Ovary (tissue), 9 donors: ENCODE measurements around the gene KLK1. TPM values are rescaled to one million over a fixed set of nuclear protein-coding genes. Genes with fewer than 3 reads are reported as not detected.

ENCODE experiments used
- DNase-seq, 5 donors: peaks; one replicate each; pipeline ENCODE4 v3.0.0-alpha.2; 2019 to 2020
- H3K27ac ChIP-seq, 2 donors: fragments of 200-600 bp; one replicate each; pipeline versions ENCODE4 v1.5.1 to v1.8.0; 2019 to 2022
- H3K27me3 ChIP-seq: fragments of 200-600 bp; one replicate; pipeline ENCODE4 v1.8.0; 2022
- H3K36me3 ChIP-seq: fragments of 200-600 bp; sonication (generic); one replicate; pipeline ENCODE4 v1.5.1; 2019
- H3K4me1 ChIP-seq: one replicate; pipeline ENCODE4 v1.8.1; 2013; ENCODE audit warnings: mild to moderate bottlenecking, moderate library complexity; ENCODE audit not compliant: insufficient read depth
- H3K4me3 ChIP-seq: fragments of 200-600 bp; sonication (generic); one replicate; pipeline ENCODE4 v1.5.1; 2017
- H3K9me3 ChIP-seq, 2 donors: fragments of 200-600 bp in 1 of 2; sonication (generic) in 1 of 2; one replicate each; pipeline versions ENCODE4 v1.5.1 to v1.8.1; 2013 to 2019; ENCODE audit warnings: mild to moderate bottlenecking in 1 of 2, moderate library complexity in 1 of 2
- EP300 ChIP-seq: sonication (generic); formaldehyde crosslinking; IDR thresholded peaks from one replicate; pipeline ENCODE4 v1.6.1; 2017; ENCODE audit warnings: antibody characterized with exemption
- POLR2A ChIP-seq: fragments of 450-650 bp; IDR thresholded peaks from one replicate; pipeline ENCODE4 v1.6.1; 2017; ENCODE audit warnings: antibody characterized with exemption, mild to moderate bottlenecking, moderate library complexity
- WGBS, 3 donors: extraction: QIAGEN DNeasy Blood & Tissue Kit in 1 of 3; methylation state at CpG; one replicate each; pipeline versions ENCODE4 v1.1.5 to v1.1.7; 2013 to 2017; 5-methylcytosine and 5-hydroxymethylcytosine counted together
- intact Hi-C, 4 donors: fragments of 100-400 bp; cut with DNase I; formaldehyde crosslinking; loops; one replicate each; pipeline versions ENCODE4 v1.11.0 to v1.15.1; 2022 to 2023
- polyA plus RNA-seq, 2 donors: library from polyadenylated mRNA; stranded (reverse); fragments of 200-250 nt in 1 of 2; fragments of 350-450 nt in 1 of 2; fragmentation: Illumina TruSeq in 1 of 2; extraction: RNeasy Lipid Tissue Mini Kit (QIAGEN cat#74804) in 1 of 2; gene quantifications; one replicate each; pipeline ENCODE4 v1.2.3, GENCODE V29; 2013 to 2014
- total RNA-seq, 7 donors: library from RNA; depleted of rRNA in 2 of 7; stranded (reverse); fragments of >200 nt in 2 of 7; fragmentation: NEBNext Ultra II Directional in 3 of 7; extraction: Animal tissue kit (Norgen Biotek cat#: 25700) in 3 of 7; gene quantifications; one replicate each; pipeline versions ENCODE4 v1.1.0 to v1.2.4, GENCODE V29; 2016 to 2023
- TF ChIP-seq, protein P1 (sequence below), 3 donors: fragments of 450-650 bp in 2 of 3; fragments of 200-600 bp in 1 of 3; IDR thresholded peaks; one replicate each; pipeline versions ENCODE4 v1.5.1 to v1.8.0; 2016 to 2022; ENCODE audit warnings: antibody characterized with exemption in 3 of 3, mild to moderate bottlenecking in 1 of 3
- donor health status: DM: no; HTN: no; CAD: no; lungs with moderate emphysema.
- donor health status: DM: no; HTN: no; CAD: no.
- donor health status: Bipolar disorder and iron deficiency.
- donor health status: DM: yes; HTN: yes; CAD: no.
- donor health status: DM: no; HTN: no; CAD: no.
- donor health status: DM: yes; HTN: yes; CAD: no.

The KLK1 gene
- total and polyA plus RNA-seq, 9 donors = 0.23 to 1.2 (median 0.57) TPM; not detected in 1

DNA sequence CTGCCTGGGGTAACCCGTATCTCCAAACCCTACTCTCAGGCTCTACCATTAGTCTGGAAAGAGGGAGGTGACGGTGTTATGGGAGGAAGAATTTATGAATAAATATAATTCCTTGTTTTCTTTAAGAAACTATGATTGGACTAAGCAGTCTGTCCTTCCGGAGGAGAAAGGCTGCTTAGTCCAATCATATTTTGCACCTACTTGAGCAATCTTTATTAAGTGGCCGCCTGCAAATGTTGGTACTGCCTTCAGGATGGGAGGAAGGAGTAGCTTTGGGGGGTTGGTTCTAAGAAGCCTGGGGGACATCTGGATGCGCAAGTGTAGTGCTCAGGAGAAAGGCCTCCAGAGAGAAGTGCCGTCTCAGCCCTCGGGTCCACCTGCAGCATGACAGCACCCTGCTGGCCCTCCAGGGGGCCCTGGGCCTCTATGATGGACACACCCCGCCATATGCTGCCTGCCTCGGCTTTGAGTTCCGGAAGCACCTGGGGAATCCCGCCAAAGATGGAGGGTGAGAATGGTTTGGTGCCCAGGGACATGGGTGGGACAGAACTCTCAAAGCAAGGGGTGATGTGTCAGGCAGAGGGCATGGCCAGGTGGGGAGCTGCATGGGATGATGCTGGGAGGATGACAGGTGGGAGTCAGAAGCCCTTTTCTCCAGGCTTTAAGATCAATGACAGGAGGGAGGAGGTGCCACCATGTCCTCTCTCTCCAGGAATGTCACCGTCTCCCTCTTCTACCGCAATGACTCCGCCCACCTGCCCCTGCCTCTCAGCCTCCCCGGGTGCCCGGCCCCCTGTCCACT is 29.3 kb downstream of the KLK1 start:
- WGBS, 3 donors = 14 to 23% (median 19%) methylated on average over 16 of the region's 16 CpGs
- no peaks in the 10 kb centered on the region for H3K27me3 ChIP-seq

DNA sequence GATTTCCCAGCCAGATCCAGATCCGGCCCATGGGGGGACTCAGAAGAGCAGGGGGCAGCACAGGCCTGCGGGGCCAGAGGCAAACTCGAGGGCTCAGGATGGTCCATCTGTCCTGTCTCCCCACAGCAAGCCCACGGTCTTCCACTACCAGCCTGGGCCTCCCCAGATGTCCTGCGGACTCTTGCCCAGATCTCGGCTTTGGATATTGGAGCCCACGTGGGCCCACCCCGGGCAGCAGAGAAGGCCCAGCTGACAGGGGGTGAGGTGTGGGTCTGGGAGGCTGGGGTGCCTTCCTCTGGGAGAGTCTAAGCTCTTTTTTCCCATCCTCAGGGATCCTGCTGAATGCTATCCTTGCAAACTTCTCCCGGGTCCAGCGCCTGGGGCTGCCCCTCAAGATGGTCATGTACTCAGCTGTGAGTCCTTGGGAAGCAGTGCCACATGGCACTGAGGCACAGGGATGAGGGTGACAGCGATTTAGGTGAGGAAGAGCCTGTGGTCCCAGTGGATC is 30.0 kb downstream of the KLK1 start:
- Histone ChIP-seq H3K4me1 (no peaks in the 10 kb centered on the region), H3K4me3 (no peak overlapping the region), H3K27me3 (no peaks in the 10 kb centered on the region), H3K9me3 (no peaks in the 10 kb centered on the region), H3K27ac (no peak overlapping the region), H3K36me3 (no peaks in the 10 kb centered on the region)
- intact Hi-C loops = loop anchor here in 1 of 4 donors (10.0 kb wide), 1 partner anchor 279 kb away; the partner anchor contains the start of genes ASPDH and JOSD2
- WGBS, 3 donors = 47 to 65% (median 49%) methylated on average over 11 of the region's 11 CpGs
- TF ChIP-seq EP300 (no peak), POLR2A (no peak)
- TF ChIP-seq, protein P1, sequence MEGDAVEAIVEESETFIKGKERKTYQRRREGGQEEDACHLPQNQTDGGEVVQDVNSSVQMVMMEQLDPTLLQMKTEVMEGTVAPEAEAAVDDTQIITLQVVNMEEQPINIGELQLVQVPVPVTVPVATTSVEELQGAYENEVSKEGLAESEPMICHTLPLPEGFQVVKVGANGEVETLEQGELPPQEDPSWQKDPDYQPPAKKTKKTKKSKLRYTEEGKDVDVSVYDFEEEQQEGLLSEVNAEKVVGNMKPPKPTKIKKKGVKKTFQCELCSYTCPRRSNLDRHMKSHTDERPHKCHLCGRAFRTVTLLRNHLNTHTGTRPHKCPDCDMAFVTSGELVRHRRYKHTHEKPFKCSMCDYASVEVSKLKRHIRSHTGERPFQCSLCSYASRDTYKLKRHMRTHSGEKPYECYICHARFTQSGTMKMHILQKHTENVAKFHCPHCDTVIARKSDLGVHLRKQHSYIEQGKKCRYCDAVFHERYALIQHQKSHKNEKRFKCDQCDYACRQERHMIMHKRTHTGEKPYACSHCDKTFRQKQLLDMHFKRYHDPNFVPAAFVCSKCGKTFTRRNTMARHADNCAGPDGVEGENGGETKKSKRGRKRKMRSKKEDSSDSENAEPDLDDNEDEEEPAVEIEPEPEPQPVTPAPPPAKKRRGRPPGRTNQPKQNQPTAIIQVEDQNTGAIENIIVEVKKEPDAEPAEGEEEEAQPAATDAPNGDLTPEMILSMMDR (IDR thresholded peaks at IDR 0.05) = no peak
- no peak for DNase-seq

More for the DNA sequence above, 29.3 kb downstream of the KLK1 start:
- Histone ChIP-seq H3K4me1 (no peaks in the 10 kb centered on the region), H3K9me3 (no peaks in the 10 kb centered on the region), H3K36me3 (no peaks in the 10 kb centered on the region), H3K4me3 (no peak overlapping the region), H3K27ac (no peak overlapping the region)
- TF ChIP-seq EP300 (no peak), POLR2A (no peak)
- TF ChIP-seq, protein P1 (IDR thresholded peaks at IDR 0.05) = no peak
- DNase-seq = no peak
- intact Hi-C loops = loop anchor here in 1 of 4 donors (10.0 kb wide), 1 partner anchor 279 kb away; the partner anchor contains the start of genes ASPDH and JOSD2

DNA sequence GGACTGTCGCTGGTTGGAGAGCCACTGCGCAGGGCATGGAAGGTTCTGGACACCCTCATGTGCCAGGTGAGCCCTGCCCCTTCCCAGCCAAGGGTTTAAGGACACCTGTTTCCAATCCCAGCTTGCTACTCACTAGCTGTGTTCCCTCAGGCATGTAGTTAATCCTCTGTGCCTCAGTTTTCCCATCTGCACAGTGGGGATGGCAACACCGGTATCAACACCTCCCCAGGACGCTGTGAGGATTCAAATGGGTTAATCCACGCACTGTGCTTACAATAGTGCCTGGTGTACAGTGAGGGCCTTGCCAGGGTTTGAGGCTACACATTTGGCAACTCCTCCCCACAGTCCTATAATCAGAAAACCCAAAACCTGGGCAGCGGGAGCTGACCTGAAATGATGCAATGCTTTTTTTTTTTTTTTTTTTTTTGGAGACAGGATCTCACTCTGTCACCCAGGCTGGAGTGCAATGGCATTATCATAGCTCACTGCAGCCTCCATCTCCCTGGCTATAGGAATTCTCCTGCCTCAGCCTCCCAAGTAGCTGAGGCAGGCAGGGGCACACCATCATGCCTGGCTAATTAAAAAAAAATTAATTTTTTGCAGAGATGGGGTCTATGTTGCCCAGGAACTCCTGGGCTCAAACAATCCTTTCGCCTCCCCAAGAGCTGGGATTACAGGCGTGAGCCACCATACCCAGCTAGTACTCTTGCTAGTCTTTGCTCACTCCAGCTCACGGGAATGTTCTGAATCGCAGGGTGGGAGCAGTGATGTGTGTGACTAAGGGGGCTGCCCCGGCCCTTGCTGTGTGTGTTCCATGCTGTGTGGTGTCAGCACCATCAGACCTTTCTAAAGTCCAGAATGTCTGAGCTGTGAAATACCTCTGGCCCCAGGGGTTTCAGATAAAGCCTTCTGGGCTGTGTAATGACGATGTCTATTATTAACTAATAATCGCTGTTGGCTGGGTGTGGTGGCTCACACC is 31.0 kb downstream of the KLK1 start:
- intact Hi-C loops = loop anchor here in 1 of 4 donors (10.0 kb wide), 1 partner anchor 278 kb away; the partner anchor contains the start of genes ASPDH and JOSD2
- WGBS, 3 donors = 83 to 91% (median 84%) methylated on average over 13 of the region's 13 CpGs
- H3K9me3 ChIP-seq = no peaks in the 10 kb centered on the region
- no peak for DNase-seq
- no peak overlapping the region for H3K4me3 ChIP-seq
- H3K4me1 ChIP-seq = no peaks in the 10 kb centered on the region
- no peak for TF ChIP-seq EP300
- TF ChIP-seq, protein P1 (IDR thresholded peaks at IDR 0.05) = no peak
- no peak for TF ChIP-seq POLR2A
- no peak overlapping the region for H3K27ac ChIP-seq
- no peaks in the 10 kb centered on the region for H3K36me3 ChIP-seq
- H3K27me3 ChIP-seq = no peaks in the 10 kb centered on the region
